Neural progenitor cell (in vitro differentiated cells): ENCODE data around the gene KSR1. TPM values are rescaled to one million over a fixed set of nuclear protein-coding genes. Genes with fewer than 3 reads are reported as not detected.

Source experiments
- DNase-seq: peaks from one replicate; pipeline ENCODE4 v3.0.0-alpha.2; 2016; ENCODE audit warnings: low spot score
- H2AFZ ChIP-seq: fragments of 200-600 bp; sonication (generic); replicated peaks from 2 replicates; pipeline ENCODE4 v1.6.1; 2016; ENCODE audit warnings: antibody characterized with exemption
- H3F3A ChIP-seq: fragments of 200-600 bp; sonication (generic); 2 replicates; pipeline ENCODE4 v1.6.1; 2016; ENCODE audit warnings: antibody characterized with exemption, low read depth
- H3K27ac ChIP-seq: fragments of 200-600 bp; sonication (generic); 2 replicates; pipeline ENCODE4 v1.5.1; 2016; ENCODE audit warnings: mild to moderate bottlenecking
- H3K27me3 ChIP-seq: fragments of 200-600 bp; sonication (generic); 2 replicates; pipeline ENCODE4 v1.6.1; 2016; ENCODE audit warnings: mild to moderate bottlenecking, moderate library complexity
- H3K36me3 ChIP-seq: fragments of 200-600 bp; sonication (generic); 2 replicates; pipeline ENCODE4 v1.5.1; 2016
- H3K4me1 ChIP-seq: fragments of 200-600 bp; sonication (generic); 2 replicates; pipeline ENCODE4 v1.6.1; 2016; ENCODE audit warnings: mixed run types
- H3K4me2 ChIP-seq: fragments of 200-600 bp; sonication (generic); 2 replicates; pipeline ENCODE4 v1.6.1; 2016
- H3K4me3 ChIP-seq: fragments of 200-600 bp; sonication (generic); 2 replicates; pipeline ENCODE4 v1.5.1; 2016
- H3K79me2 ChIP-seq: fragments of 200-600 bp; sonication (generic); 2 replicates; pipeline ENCODE4 v1.6.1; 2016; ENCODE audit warnings: low read depth
- H3K9ac ChIP-seq: fragments of 200-600 bp; sonication (generic); 2 replicates; pipeline ENCODE4 v1.6.1; 2016
- H3K9me3 ChIP-seq: fragments of 200-600 bp; sonication (generic); 2 replicates; pipeline ENCODE4 v1.5.1; 2016; ENCODE audit warnings: low read depth
- H4K20me1 ChIP-seq: fragments of 200-600 bp; sonication (generic); 2 replicates; pipeline ENCODE4 v1.6.1; 2016; ENCODE audit warnings: low read depth
- H3K27ac Mint-ChIP-seq: 3 replicates; pipeline ENCODE4 v1.8.0; 2021; ENCODE audit warnings: mixed read lengths
- H3K27me3 Mint-ChIP-seq: 2 replicates; pipeline ENCODE4 v1.8.0; 2022; ENCODE audit warnings: low read depth, mild to moderate bottlenecking, inconsistent platforms, moderate library complexity, mixed read lengths; ENCODE audit not compliant: insufficient read depth
- H3K36me3 Mint-ChIP-seq: 3 replicates; pipeline ENCODE4 v1.8.0; 2021; ENCODE audit warnings: mixed read lengths
- H3K4me1 Mint-ChIP-seq: 3 replicates; pipeline ENCODE4 v1.8.0; 2021; ENCODE audit warnings: mixed read lengths
- H3K4me3 Mint-ChIP-seq: 3 replicates; pipeline ENCODE4 v1.8.0; 2021; ENCODE audit warnings: mild to moderate bottlenecking, moderate library complexity, mixed read lengths
- H3K9me3 Mint-ChIP-seq: 3 replicates; pipeline ENCODE4 v1.8.0; 2020; ENCODE audit warnings: mixed read lengths
- CTCF ChIP-seq: fragments of 200-600 bp; sonication (generic); IDR thresholded peaks from 2 replicates; pipeline ENCODE4 v1.5.1; 2017; ENCODE audit warnings: antibody characterized with exemption, mild to moderate bottlenecking
- EZH2 ChIP-seq: fragments of 200-600 bp; sonication (generic); IDR thresholded peaks from 2 replicates; pipeline ENCODE4 v1.6.1; 2017; ENCODE audit warnings: antibody characterized with exemption, mild to moderate bottlenecking, moderate library complexity
- EZH2phosphoT487 ChIP-seq: fragments of 200-600 bp; sonication (generic); IDR thresholded peaks from 2 replicates; pipeline ENCODE4 v1.6.1; 2017; ENCODE audit warnings: antibody characterized with exemption
- total RNA-seq: library from RNA; depleted of rRNA; stranded (reverse); fragments of >200 nt; gene quantifications from 2 replicates; pipeline ENCODE4 v1.2.3, GENCODE V29; 2015; ENCODE audit warnings: low replicate concordance

Gene KSR1
- total RNA-seq, 1 donor from 2014 or later, result 16.4 TPM

- H2AFZ ChIP-seq, result no peak overlapping the region
- Mint-ChIP-seq H3K4me1 (peaks cover 28% of the 10 kb centered on the region), H3K9me3 (no peaks in the 10 kb centered on the region), H3K4me3 (no peak overlapping the region), H3K27ac (no peak overlapping the region), H3K36me3 (peaks cover 3% of the 10 kb centered on the region), H3K27me3 (peaks cover 3% of the 10 kb centered on the region)
- no peaks in the 10 kb centered on the region for H3K9me3 ChIP-seq
- H3K27me3 ChIP-seq, result no peaks in the 10 kb centered on the region
- H3K4me1 ChIP-seq, result no peaks in the 10 kb centered on the region
- no peaks in the 10 kb centered on the region for H3K36me3 ChIP-seq
- no peaks in the 10 kb centered on the region for H3F3A ChIP-seq
- no peak overlapping the region for H3K27ac ChIP-seq
- H3K79me2 ChIP-seq, result peaks cover 8% of the 10 kb centered on the region
- H3K4me3 ChIP-seq, result no peak overlapping the region
- no peak overlapping the region for H3K9ac ChIP-seq
- TF ChIP-seq EZH2phosphoT487, result no peak
- no peak for TF ChIP-seq EZH2
- TF ChIP-seq CTCF, result no peak
- H4K20me1 ChIP-seq, result no peaks in the 10 kb centered on the region
- no peak for DNase-seq
- no peak overlapping the region for H3K4me2 ChIP-seq
Measured at GRCh38 chr17:27548369-27548768, 92.1 kb downstream of the KSR1 start.

GRCh38 chr17:27549251-27549893, 93.1 kb downstream of the KSR1 start:
- H3K27me3 ChIP-seq, result no peaks in the 10 kb centered on the region
- Mint-ChIP-seq H3K27me3 (peaks cover 3% of the 10 kb centered on the region), H3K4me1 (peaks cover 28% of the 10 kb centered on the region), H3K4me3 (no peak overlapping the region), H3K36me3 (peaks cover 5% of the 10 kb centered on the region), H3K27ac (no peak overlapping the region), H3K9me3 (no peaks in the 10 kb centered on the region)
- TF ChIP-seq EZH2 (no peak), EZH2phosphoT487 (no peak), CTCF (no peak)
- no peak overlapping the region for H3K4me3 ChIP-seq
- no peaks in the 10 kb centered on the region for H3K9me3 ChIP-seq
- H3F3A ChIP-seq, result no peaks in the 10 kb centered on the region
- no peak overlapping the region for H3K4me2 ChIP-seq
- DNase-seq, result no peak
- H4K20me1 ChIP-seq, result no peaks in the 10 kb centered on the region
- H3K36me3 ChIP-seq, result no peaks in the 10 kb centered on the region
- no peaks in the 10 kb centered on the region for H3K4me1 ChIP-seq
- no peak overlapping the region for H2AFZ ChIP-seq
- peaks cover 8% of the 10 kb centered on the region for H3K79me2 ChIP-seq
- H3K9ac ChIP-seq, result no peak overlapping the region
- H3K27ac ChIP-seq, result no peak overlapping the region

GRCh38 chr17:27550291-27550930, 94.2 kb downstream of the KSR1 start:
- H3K9ac ChIP-seq, result no peak overlapping the region
- no peaks in the 10 kb centered on the region for H3K36me3 ChIP-seq
- no peaks in the 10 kb centered on the region for H3F3A ChIP-seq
- H3K9me3 ChIP-seq, result no peaks in the 10 kb centered on the region
- no peaks in the 10 kb centered on the region for H3K4me1 ChIP-seq
- H3K27ac ChIP-seq, result no peak overlapping the region
- H3K79me2 ChIP-seq, result peaks cover 5% of the 10 kb centered on the region
- Mint-ChIP-seq H3K27ac (no peak overlapping the region), H3K4me3 (no peak overlapping the region), H3K27me3 (peaks cover 3% of the 10 kb centered on the region), H3K36me3 (peaks cover 10% of the 10 kb centered on the region), H3K4me1 (peaks cover 26% of the 10 kb centered on the region), H3K9me3 (no peaks in the 10 kb centered on the region)
- H2AFZ ChIP-seq, result no peak overlapping the region
- DNase-seq, result no peak
- TF ChIP-seq EZH2 (no peak), EZH2phosphoT487 (no peak), CTCF (no peak)
- H3K27me3 ChIP-seq, result no peaks in the 10 kb centered on the region
- no peak overlapping the region for H3K4me3 ChIP-seq
- H4K20me1 ChIP-seq, result no peaks in the 10 kb centered on the region
- no peak overlapping the region for H3K4me2 ChIP-seq
